Activated T-cell treated with anti-CD3 and anti-CD28 coated beads for 4 hours (primary cell): ENCODE measurements around the gene SMC5.
A peak's percentile ranks its signal among the peaks of the same experiment; 100 is the strongest.
"Not testable (repeated sequence)": the region's sequence is repeated elsewhere in the genome, so short reads cannot be mapped to it uniquely, and the experiment has no call there.

Experiments used
- DNase-seq: peaks from one replicate; pipeline ENCODE4 v3.0.0-alpha.2; 2020

The SMC5 gene

DNA sequence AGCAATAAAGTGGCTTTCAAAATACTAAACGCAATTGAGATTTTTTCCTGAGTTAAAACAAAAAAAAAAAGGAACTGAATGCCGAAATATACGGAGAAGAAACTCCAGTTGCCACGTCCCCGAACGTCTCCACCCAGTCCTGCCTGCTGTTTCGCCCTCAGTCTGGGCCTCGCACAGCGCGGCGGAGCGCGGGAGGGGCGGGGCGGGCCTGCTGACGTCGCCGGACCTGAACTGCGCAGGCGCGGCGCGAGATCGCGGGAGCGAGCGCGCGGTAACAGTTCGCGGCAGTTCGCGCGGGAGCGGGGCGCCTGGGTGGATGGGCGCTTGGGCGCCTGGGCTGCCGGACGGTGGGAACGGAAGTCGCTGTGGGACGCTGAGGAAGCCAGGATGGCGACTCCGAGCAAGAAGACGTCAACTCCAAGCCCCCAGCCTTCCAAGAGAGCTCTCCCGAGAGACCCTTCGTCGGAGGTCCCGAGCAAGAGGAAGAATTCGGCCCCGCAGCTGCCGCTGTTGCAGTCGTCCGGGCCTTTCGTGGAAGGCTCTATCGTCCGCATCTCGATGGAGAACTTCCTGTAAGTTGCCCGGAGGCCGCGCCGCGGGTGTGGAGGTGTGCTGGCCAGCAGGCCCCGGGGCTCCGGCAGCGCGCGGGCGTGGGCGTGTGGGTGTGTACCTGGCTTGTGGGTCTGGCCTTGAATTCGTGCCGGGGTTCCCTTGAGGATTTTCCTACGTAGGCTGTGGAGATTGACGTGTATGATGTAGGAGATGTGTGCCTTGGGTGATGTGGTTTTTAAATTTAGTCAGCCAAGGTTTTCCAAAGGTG, at the start of gene SMC5:
Gene SMC5, plus strand, starts transcription at position 287 of the 820 bp plus-strand sequence. Its CDS starts 101 bp downstream, at position 388.
- peak; percentile 80 for DNase-seq

DNA sequence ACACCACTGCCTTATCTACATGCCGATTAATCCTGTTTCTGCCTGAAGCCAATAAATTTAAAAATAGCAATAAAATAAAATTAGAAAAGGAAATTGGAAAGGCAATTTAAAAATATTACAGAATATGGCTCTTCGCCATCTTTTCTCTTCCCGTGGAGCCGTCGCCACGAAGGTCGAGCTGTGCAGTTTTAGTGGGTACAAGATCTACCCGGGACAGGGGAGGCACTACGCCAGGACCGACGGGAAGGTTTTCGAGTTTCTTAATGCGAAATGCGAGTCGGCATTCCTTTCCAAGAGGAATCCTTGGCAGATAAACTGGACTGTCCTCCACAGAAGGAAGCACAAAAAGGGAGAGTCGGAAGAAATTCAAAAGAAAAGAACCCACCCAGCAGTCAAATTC, 41.7 kb upstream of the SMC5 start:
- no peak for DNase-seq

DNA sequence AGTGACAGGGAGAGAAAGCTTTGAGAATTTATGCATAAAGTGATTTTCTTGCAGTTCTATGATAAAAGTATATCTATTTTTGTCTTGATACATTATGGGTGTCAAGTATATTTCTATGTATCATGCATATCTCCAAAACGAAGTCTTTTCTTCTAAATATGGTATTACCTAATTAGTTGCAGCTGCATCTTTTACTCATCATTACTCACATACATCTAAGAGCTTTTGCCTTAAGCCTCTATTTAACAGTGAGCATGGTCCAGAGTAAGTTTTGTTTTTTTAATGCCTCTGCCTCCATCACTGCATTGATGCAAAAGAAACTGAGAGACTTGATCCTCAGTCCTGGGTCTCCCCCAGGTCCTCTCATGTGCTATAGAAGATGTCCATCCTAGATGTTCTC, 40.0 kb upstream of the SMC5 start:
- no peak for DNase-seq

DNA sequence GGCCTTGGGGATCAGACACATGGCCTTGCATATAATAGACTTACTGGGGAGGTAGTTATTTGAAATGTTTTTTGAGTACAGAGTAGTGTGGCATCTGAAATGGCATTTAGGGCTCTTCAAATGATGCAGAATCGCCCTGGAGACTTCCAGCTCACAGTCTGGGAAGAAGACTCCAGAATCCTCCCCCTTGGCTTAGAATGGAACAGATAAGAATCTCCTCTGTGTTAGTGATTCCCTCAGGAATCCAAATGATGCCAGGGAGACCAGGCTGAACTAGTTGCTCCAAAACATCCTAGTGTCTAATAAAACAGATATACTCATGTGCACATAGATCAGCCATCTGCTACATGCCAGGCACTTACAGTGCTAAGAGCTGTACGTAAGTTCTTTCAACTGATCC, 38.6 kb upstream of the SMC5 start:
- DNase-seq: no peak

DNA sequence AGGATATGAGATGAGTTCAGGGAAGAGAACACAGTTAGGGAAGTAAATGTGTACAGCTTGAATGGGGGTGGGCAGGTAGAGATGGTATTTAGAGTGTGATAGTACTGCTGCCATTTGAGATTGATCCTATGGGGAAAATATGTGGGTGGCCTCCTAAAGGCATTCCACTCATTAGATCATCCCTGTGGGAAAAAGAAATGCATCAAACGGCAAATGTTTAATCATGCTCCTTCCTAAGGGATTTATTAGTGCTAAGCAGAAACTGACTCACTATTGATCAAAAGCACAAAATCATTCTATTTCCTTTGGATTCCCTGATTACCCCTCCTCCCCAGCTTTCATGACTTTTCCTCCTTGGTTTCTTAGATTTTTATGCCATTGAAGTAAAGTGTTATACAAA, 36.4 kb upstream of the SMC5 start:
- no peak for DNase-seq

DNA sequence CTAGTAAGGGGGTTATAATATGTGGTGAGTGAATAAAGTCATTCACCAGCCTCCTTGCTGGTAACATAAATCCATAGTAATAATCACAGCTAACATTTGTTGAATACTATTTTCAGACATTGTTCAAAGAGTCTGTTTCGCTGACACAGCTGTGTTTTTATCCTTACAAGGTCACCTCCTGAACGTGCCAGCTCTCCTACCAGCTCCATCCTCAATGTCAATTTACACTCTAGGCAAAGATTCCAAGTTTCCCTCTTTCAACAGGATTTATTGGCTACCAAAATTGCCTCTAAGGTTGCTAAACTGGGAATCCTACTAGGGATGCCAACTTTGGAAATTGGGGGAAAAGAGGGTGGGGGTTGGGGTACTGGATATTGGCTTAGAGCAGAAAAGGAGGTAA, 30.7 kb upstream of the SMC5 start:
- no peak for DNase-seq

DNA sequence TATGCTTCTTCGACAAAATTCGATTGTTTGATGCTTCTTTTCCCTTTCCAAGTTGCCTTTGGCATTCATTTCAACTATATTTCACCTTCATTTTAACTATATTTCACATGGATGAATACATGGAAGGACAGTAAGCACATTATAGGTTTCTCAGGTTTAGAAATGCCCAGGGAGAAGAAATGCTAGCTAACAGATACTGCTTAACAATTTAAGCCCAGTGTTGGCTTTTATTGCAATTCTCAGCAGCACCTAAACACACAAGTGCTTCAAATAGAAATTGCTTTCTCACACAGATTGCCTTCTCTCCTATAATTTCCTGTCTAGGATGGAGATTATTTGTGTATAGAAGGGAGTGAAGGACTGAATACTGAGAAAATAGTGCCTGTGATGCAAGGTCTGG, 30.2 kb upstream of the SMC5 start:
- no peak for DNase-seq

DNA sequence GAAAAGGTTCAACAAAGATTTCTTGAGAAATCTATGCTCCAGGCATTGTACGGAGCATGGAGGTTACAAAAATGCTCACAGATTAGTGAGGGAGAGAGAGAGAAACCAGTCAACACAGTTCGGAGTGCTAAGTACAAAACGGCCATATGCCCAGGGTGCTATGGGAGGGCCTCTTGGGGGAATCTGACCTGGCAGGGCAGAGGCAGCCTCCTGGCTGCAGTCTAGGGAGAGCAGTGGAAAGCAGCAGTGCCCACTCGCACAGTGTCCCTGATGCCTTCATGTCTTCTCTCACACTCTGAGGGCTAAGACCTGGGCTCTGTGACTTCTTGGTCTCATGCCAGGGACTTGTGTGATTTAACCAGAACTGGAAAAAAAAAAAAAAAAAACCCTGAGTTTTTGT, 29.8 kb upstream of the SMC5 start:
- no peak for DNase-seq

DNA sequence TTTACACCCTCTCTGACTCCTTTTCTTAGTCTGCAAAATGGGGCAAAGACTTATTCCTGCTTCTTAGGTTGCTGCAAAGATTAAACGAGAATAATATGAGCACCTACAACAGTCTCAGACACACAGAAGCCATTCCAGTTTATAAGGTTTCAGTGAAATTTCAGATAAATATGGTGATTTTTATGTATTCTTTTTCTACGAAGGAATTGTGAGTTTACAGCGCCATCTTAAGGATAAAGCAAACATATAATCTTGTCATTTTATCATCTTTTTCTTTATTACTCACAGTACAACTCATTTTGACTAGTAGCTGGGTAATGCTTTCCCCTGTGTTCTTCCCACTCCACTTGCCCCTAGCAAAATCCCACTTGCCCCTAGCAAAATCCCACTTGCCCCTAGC, 29.2 kb upstream of the SMC5 start:
- DNase-seq: no peak

DNA sequence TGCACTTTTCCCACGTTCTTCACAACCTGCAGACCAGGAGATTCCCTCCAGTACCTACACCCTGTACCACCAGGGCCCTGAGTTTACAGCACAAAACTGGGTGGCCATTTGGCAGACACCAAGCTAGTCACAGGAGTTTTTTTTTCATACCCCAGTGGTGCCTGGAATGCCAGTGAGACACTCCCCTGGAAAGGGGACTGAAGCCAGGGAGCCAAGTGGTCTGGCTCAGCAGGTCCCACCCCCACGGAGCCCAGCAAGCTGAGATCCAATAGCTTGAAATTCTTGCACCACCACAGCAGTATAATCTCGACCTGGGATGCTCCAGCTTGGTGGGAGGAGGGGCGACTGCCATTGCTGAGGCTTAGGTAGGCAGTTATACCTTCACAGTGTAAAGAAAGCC, 26.3 kb upstream of the SMC5 start:
- DNase-seq: no peak

DNA sequence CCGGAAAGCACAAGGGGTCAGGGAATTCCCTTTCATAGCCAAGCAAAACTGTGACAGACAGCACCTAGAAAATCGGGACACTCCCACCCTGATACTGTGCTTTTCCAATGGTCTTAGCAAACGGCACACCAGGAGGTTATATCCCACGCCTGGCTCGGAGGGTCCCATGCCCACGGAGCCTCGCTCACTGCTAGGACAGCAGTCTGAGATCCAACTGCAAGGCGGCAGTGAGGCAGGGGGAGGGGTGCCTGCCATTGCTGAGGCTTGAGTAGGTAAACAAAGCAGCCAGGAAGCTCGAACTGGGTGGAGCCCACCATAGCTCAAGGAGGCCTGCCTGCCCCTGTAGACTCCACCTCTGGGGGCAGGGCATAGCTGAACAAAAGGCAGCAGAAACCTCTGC, 24.6 kb upstream of the SMC5 start:
- not testable (repeated sequence) for DNase-seq

DNA sequence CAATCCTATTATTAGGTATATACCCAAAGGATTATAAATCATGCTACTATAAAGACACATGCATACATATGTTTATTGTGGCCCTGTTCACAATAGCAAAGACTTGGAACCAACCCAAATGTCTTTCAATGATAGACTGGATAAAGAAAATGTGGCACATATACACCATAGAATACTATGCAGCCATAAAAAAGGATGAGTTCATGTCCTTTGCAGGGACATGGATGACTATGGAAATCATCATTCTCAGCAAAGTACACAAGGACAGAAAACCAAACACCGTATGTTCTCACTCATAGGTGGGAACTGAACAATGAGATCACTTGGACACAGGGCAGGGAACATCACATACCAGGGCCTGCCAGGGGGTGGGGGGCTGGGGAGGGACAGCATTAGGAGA, 12.8 kb upstream of the SMC5 start:
- not testable (repeated sequence) for DNase-seq

DNA sequence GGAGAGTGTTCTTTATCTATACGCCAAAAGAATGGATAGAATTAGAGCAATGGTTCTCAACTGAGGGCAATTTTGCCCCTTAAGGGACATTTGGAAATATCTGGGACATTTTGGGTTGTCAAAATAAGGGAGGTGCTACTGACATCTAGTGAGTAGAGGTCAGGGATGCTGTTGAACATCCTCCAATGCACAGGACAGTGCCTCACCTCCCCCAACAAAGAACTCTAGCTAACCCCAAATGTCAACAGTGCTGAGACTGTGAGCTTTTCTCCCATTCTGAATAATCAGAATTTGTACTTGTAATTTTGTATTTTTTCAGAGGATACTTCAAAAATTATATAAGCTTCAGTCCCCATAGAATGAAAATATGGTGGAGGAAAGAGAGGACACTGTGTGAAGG, 8.6 kb upstream of the SMC5 start:
- DNase-seq: no peak

DNA sequence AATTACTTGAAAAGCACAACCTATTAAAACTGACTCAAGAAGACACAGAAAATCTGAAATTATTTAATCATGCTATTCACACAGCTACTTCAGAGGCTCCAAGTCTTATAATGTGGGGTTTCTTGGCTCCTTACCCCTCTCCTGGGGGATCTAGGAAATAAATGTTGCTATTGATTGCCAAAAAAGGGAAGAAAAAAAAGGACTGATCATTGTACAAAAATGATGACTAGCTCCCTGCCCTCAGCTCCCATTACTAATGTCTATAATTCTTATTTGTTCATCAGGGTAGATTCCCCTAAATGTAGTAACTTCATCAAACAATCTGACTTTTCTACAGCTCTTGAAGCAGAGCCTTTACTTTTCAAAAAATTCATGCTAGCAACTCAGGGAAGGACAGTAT, 3.3 kb upstream of the SMC5 start:
- no peak for DNase-seq

DNA sequence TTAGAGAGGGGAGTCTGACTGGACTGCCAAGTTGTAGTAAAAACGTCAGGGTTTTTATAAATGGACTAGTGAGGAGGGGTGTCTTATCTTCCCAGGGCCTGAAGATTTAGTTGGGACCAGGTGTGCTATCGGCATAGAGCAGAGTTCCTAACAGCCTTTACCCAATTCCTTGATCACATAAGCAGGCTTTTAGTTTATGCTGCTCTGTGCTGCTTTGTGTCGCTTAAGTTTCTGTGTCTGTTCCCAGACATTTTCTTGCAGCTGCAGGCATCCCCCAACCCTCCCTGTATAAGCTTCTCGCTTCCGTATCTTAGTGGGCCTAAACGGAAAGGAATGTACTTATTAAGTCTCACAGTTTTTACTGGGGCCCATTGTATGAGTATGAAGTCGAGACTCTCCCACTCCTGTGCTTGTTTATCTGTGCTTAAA, 2.6 kb upstream of the SMC5 start:
- DNase-seq: no peak

DNA sequence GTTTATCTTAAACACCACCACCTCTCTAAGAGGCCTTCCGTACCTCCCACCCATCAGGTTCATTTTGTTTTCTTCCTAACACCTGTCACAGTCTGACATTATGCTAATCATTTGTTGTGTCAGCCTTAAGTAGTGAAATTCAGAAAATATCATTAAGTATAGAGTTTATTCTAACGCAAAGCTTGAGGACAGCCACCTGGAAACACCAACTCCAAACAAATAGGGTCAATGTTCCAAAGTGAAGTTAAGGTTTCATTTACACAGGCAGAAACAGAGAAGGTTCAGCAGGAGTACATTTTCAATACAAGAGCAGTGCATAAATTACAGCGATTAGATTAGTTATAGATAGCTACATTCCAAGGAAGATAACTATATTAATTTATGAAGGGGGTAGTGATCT, 1.3 kb upstream of the SMC5 start:
- DNase-seq: no peak

DNA sequence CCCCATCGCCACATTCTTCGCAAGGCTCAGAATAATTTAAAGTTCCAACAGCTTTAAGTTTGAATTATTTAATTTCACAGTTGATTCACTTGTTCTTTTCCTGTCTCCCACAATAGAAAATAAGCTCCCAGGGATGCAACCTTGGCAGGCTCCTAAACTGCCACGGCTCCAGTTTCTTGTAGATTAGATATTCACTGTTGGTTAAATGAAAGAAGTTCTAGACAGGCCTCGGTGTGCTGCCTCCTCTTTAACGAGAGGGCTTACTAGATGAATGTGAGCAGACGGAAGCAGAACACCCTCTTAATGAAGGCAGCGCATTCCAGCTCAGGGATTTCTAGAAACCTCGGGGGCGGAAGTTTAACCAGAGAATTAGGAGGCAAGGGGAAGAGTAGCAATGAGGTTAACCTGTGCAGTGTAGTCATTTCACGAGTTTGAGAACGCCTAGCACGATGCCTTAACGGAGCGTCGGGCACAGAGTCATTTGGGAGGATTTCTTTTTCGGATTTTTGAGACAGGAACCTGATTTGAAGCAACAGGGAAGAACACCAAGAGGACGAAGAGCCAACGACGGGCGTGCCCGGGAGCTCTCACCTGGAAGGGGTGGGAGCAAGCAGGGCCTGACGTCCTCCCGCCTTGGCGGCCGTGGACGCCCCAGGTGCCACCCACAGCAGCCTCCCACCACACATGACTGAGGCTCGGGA, 637 bp upstream of the SMC5 start:
- DNase-seq: no peak

DNA sequence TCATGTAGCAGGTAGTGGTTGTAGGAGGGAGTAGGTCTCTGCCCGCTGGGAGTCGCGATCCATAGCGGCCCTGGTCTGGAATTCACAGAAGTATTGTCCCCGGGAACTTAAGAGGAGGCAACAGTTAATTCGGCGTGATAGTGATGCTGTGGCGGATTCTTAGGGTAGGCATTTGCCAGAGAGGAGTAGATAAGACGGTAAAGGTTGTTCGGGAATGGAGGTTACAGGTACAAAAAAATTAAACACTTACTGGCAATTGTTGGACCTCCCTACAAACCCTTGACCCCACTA, 679 bp downstream of the SMC5 start:
- DNase-seq: no peak

DNA sequence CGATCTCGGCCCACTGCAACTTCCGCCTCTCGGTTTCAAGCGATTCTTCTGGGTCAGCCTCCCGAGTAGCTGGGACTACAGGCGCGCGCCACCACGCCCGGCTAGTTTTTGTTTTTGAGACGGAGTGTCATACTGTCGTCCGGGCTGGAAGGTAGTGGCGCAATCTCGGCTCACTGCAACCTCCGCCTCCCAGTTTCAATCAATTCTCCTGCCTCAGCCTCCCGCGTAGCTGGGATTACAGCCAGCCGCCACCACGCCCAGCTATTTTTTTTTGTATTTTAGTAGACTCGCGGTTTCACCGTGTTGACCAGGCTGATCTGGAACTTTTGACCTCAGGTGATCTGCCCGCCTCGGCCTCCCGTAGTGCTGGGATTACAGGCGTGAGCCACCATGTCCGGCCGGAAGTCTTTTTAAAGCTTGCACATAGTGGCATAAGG, 1.2 kb downstream of the SMC5 start:
- DNase-seq: no peak

DNA sequence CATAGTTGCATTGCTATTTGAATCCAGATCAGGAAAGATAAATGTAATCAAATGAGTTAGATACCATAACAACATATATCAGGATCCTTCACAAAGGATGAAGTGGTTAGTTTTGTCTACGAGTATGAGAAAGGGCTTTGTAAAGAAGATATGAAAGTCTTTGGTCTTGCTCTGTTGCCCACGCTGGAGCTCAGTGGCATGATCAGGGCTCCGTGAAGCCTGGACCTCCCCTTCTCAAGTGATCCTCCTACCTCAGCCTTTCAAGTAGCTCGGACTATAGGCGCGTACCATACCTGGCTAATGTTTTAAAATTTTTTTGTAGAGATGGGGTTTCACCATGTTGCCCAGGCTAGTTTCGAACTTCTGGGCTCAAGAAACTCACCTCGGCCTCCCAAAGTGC, 1.8 kb downstream of the SMC5 start:
- no peak for DNase-seq

DNA sequence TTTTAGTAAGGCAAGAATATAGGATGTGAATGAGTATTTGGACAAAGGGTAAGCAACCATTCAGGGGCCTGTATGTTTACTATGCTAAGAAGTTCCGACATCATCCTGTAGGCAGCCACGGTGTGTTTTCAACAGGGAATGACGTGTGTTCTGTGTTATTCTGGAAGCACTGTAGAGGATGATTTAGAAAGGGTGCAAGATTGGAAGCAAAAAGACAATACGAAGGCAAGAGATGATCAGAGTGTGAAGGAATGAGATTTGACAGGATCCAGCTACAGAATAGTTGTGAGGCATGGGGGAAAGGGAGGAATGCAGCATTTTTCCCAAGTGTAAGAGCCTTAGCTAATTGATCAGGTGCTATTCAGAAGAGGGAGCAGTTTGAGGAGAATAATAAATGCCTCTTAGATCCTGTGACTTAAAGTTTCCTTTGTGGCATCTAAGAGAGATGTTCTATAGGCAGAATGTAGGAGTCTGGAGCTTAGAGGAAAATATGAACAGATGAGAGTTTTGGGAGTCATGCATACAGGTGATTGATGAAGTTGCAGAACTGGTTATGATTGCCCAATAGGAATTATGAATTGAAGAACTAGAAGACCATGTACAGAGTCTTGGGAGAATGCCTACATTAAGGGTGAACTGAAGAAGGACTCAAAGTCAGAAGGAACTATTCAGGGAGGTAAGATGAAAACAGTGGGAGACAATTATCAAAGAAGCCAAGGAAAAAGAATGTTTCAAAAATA, 2.5 kb downstream of the SMC5 start:
- DNase-seq: no peak

DNA sequence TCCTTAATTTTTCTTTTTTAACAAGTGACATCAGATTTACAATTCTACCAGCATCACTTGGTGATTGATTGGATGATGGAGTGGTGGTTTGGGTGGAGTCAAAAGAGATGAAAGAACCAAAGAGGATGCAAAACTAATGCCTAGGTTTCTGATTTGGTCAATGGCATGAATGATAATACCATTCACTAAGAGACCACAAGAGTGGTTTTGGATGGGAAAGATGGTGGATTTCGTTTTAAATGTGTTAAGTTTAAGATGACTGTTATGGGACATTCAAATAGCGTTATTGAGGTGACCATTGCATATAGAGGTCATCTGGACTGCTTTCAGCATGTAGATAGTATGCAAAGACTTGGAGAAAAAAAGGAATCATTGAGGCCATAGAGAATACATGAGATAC, 3.6 kb downstream of the SMC5 start:
- DNase-seq: no peak

DNA sequence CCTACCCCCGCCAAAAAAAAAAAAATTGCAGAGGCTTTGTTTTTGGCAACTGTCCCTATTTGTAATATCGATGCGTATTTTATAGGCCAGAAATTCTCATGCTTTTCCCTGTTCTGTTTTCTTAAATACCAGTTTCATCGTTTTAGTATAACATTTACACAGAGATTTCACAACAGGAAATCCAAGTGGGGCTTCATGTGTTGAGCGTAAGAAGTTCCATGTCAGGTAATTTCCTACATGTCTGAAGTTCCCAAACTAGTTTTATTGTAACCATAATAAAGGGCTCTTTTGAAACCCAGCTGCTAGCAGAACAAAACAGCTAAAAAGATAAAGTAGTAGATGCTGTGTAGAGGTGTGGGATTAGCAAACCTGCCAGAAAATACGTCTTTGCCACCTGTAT, 4.2 kb downstream of the SMC5 start:
- no peak for DNase-seq

DNA sequence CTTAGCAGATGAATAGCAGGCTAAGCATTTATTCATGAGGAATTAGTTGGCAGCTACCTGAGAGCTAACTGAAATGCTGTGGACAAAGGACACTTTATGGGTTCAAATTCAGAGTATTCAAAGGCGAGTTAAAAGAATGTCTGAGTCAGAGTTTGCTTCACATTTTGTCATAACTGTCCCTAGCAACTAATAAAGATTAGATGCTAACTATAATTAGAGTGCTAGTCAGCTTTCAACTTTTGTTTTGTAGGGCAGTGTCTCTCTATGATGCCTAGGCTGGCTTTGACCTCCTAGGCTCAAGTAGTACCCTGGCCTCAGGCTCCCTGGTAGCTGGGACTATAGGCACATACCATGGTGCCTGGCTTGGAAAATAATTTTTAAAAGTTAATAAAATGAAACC, 4.6 kb downstream of the SMC5 start:
- DNase-seq: no peak
